Bronchial epithelial cell (primary cell): Measurements from ENCODE around the gene PRMT1. TPM values are rescaled to one million over a fixed set of nuclear protein-coding genes. Genes with fewer than 3 reads are reported as not detected.
A peak's percentile ranks its signal among the peaks of the same experiment; 100 is the strongest.

ENCODE experiments used
- DNase-seq: peaks from one replicate; pipeline ENCODE4 v3.0.0-alpha.2; 2010; ENCODE audit warnings: low read depth
- FAIRE-seq: peaks from 2 replicates; lab custom pipeline; 2011; peaks lifted over from hg19 to GRCh38; lab: Jason Lieb, UNC
- H3K27me3 ChIP-seq: 2 replicates; pipeline ENCODE4 v1.5.1; 2011; ENCODE audit warnings: low read length; ENCODE audit not compliant: control insufficient read depth, insufficient read depth
- H3K36me3 ChIP-seq: 2 replicates; pipeline ENCODE4 v1.5.1; 2011; ENCODE audit warnings: low read length; ENCODE audit not compliant: control insufficient read depth, insufficient read depth
- H3K4me3 ChIP-seq: 2 replicates; pipeline ENCODE4 v1.5.1; 2011; ENCODE audit warnings: mild to moderate bottlenecking, low read depth, low read length, control low read depth
- CTCF ChIP-seq: IDR thresholded peaks from 2 replicates; pipeline ENCODE4 v1.5.1; 2011; ENCODE audit warnings: mild to moderate bottlenecking, moderate library complexity, low read length, control low read depth, inconsistent platforms; ENCODE audit not compliant: insufficient read depth, severe bottlenecking
- total RNA-seq: library from RNA; depleted of rRNA; stranded (reverse); fragments of >200 nt; gene quantifications from 2 replicates; pipeline ENCODE4 v1.2.1, GENCODE V29; 2014

The PRMT1 gene
- total RNA-seq, 1 donor from 2014 or later: 543 TPM

- Histone ChIP-seq H3K4me3 (no peak overlapping the region), H3K36me3 (peaks cover 8% of the 10 kb centered on the region), H3K27me3 (no peaks in the 10 kb centered on the region)
- no peak for TF ChIP-seq CTCF
- DNase-seq: no peak
- FAIRE-seq: no peak
Observed at GRCh38 chr19:49635530-49636232, 41.4 kb upstream of the PRMT1 start.

- H3K27me3 ChIP-seq: no peaks in the 10 kb centered on the region
- TF ChIP-seq CTCF: no peak
- DNase-seq: no peak
- FAIRE-seq: no peak
- H3K36me3 ChIP-seq: peaks cover 8% of the 10 kb centered on the region
- no peak overlapping the region for H3K4me3 ChIP-seq
Observed at GRCh38 chr19:49636233-49636932, 40.7 kb upstream of the PRMT1 start.

GRCh38 chr19:49637821-49638738, 39.0 kb upstream of the PRMT1 start:
- peaks cover 8% of the 10 kb centered on the region for H3K36me3 ChIP-seq
- no peaks in the 10 kb centered on the region for H3K27me3 ChIP-seq
- FAIRE-seq (no peak), DNase-seq (peak; percentile 74)
- H3K4me3 ChIP-seq: peak overlapping the region; percentile 73
- TF ChIP-seq CTCF: no peak

GRCh38 chr19:49639401-49640112, 37.5 kb upstream of the PRMT1 start:
- no peak for TF ChIP-seq CTCF
- Histone ChIP-seq H3K36me3 (peaks cover 9% of the 10 kb centered on the region), H3K27me3 (no peaks in the 10 kb centered on the region), H3K4me3 (peak overlapping the region; percentile 73)
- DNase-seq (no peak), FAIRE-seq (no peak)

GRCh38 chr19:49640113-49640898, 36.8 kb upstream of the PRMT1 start, which contains the start of gene RRAS:
Gene RRAS, minus strand, starts transcription at chr19:49640143. Its CDS starts 45 bp downstream, at chr19:49640098.
- FAIRE-seq: peak; percentile 73
- DNase-seq: peak; percentile 99
- Histone ChIP-seq H3K27me3 (no peaks in the 10 kb centered on the region), H3K36me3 (peaks cover 10% of the 10 kb centered on the region), H3K4me3 (peak within 1 kb of the TSS; percentile 73)
- TF ChIP-seq CTCF: no peak
